HuH-7 (cell line): ENCODE measurements around the gene PRKCQ.

Experiments used
- DNase-seq: peaks from one replicate; pipeline ENCODE4 v3.0.0; 2011; ENCODE audit warnings: low spot score

PRKCQ gene

DNA sequence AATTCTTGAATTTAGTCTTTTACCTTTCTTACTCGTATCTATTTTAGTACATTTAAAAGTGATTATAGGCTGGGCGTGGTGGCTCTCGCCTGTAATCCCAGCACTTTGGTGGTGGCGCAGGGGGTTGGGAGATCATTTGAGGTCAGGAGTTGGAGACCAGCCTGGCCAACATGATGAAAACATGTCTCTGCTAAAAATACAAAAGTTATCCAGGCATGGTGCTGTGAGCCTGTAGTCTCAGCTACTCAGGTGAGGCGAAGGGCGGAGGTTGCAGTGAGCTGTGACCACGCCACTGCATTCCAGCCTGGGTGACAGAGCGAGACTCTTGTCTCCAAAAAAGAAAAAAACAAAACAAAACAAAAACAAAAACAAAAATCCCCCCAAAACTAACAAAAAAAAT, 12.2 kb downstream of the PRKCQ start:
- DNase-seq = no peak

DNA sequence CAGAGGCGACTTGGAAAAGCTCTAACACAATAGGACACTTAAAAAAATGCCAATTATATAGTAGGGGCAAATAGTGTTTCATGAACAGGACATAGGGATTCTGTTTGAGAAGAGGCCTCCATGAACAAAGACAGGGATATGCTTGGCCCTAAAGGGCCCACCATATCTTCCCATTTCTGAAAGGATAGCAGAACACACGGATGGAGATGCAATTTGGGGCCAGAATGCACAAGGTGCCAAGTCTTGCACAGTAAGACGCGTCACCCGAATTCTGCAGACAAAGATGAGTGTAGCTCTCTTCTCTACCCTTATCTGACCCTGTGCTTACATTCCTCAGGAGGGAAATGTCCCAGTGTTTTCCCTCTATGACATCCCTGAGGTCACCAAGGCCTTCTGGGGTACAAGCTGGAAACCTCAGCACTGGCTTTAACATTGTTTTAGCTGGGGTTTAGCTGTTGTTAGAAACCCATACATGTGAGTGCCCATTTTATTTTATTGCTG, 12.8 kb downstream of the PRKCQ start:
- no peak for DNase-seq

DNA sequence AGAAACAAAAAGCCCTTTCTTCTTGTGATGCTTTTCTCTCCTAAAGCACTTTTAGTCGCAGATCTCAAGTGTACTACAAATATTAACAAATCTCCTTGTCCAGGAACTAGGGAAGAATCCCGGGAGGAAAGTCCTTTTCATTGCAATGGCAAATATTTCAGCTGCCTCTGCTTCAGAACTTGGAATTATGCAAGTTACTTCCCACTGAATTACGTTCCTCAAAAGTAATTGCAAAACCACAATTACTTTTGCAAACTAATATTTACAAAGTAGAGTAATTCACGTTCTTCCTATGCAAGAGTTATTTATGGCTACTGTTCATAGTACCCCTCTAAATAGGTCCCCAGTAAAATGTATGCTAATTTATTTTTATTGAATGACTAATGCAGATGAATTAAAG, 14.5 kb downstream of the PRKCQ start:
- DNase-seq = no peak

DNA sequence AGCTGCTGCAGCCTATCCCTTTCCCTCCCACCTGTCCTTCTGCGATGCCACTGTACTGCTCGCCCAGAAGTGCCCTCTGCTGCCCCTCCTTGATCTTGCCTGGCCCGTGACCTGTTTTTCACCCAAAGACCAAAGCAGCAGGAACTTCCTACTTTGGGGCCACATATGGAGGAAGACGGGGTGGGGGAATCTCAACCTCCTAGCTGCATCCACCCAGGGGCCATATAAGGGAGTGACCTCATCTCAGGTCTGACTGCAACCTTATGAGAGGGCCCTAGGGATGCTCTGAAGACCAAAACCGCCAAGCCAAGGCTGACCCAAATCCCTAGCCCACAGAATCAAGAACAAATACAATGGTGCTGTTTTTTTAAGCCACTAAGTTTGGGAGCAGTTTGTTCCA, 15.7 kb downstream of the PRKCQ start:
- no peak for DNase-seq

DNA sequence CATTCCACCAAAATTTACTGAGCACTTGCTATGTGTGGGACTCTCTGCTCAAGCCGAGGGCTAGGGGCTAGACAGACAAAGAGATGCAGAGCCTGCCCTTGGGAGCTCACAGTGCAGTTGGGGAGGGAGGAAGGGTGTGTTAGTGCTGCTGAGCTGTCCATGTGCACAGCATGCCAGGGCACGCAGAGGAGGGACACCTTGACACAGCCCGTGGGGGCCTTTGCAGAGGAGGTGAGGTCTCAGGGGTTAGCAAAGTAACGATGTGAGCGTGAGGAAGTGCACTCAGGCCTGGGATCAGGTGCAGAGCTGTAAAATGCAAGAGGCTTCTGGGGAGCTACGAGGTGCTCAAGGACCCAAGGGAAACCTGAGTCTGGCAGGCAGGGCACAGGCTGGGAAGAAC, 16.3 kb downstream of the PRKCQ start:
- no peak for DNase-seq

DNA sequence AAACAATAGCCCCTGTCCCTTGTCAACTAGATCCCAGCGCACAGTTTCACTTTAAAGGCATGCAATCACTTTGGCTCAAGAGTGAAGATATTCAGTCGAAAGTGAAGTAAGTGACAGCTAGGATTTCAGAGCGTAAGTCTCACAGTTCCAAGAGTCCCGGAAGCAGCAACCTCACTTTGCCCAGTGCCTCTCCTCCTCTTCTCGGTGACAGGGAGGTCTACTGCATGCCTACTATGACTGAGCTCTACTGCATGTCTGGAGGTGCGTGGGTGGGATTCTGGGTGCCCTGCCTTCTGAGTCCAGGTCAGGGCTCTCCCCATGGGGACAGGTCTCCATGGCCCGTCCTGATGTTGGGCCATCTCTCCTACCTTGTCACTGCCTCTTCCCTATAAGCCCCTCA, 17.0 kb downstream of the PRKCQ start:
- no peak for DNase-seq

DNA sequence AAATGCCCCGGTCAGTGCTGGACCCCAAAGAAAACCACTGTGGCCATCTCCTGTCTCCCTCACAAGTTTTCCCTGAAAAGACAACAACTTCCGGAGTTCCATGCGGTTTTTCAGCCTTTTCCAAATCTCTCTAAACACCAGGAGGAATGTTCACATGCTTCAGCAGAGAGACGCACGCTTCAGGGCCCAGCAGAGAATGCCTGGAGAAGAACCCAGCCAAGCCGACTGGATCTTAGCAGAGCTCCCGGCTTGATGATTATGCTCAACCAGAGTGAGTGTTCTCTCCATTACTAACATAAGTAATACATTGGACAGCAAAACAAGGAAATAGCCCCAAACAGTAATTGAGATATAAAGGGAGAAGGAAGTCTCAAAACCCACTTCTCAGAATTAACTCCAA, 17.9 kb downstream of the PRKCQ start:
- no peak for DNase-seq

DNA sequence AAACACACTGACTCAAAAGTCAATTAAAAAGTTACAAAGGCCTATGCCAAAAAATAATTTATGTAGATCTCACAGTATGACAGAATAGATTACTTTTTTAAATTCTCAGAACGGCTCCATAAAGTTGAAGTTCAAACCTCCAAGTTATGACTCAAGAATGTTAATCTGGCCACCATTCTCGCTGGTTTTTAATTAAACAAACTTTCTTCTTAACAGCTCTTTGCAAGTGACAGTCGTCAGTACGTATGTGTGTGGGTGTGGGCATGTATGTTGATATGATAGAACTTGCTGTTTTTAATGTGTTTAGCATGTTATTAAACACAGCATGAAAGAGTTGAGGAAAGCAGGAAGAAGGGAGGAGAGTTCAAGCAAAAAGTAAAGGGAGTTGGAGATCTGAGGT, 18.5 kb downstream of the PRKCQ start:
- no peak for DNase-seq

DNA sequence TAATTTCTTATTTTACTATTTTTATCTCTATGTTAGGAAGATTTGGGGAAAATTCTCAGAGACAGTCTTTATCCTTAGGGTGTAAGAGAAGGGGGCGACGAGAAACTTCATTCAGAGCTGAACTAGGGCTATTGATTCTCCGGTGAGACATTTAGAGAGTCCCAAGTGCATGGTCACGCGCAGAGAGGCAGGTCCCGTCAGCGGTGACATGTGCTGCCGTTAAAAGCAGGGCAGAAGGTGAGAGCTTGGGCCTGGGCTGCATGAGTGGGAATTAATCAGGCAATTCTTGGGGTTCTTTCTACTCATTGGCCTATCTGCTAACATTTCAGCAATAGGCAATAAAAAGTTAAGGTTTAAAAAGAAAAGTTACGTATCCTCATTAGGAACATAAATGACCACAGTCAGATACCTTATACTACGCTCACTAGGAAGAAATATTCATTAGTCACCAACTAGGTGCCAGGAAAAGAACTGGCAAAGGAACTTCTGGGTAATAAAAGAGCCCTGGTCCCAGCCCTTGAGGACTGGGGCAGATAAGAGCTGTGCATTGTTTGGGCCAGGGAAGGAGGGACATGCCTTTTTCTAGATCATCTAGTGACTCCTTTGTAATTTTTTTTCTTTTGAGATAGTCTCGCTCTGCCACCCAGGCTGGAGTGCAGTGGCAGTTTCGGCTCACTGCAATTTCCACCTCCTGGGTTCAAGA, 21.2 kb downstream of the PRKCQ start:
- no peak for DNase-seq

DNA sequence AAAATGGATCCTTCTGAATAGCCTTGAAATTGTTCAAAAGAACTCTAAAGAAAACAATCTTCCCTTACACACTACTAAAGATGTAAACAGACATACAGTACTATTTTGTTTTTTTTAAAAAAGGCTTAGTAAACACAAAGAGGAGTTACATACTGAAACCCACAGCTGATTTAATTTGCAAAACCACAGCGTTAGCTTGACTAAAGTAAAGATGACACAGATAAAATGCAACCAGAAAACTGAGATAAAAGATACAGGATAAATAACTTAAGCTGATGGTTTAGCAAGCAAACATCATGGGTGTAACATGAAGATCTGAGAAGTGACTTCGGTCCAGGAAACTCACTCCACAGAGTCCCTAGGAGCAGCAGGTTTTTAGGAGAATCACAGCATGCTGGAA, 21.8 kb downstream of the PRKCQ start:
- DNase-seq = no peak

DNA sequence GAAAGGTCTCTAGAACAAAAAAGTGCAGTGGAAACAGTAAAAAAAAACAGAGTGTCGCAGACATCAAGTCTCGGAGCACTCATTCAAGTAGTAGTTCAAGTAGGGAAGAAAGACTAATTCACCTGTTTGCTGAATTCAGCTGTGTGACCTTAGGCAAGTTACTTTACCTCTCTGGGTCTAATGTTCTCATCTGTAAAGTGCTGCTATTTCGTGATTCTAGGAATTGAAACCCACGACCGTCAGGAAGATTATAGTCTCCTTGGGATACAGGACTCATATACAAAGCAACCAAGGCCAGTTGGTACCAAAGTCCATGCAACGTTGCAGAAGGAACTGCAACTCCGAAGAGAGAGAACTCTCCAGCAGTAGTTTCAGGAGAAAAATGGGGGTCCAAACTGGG, 26.1 kb downstream of the PRKCQ start:
- no peak for DNase-seq

DNA sequence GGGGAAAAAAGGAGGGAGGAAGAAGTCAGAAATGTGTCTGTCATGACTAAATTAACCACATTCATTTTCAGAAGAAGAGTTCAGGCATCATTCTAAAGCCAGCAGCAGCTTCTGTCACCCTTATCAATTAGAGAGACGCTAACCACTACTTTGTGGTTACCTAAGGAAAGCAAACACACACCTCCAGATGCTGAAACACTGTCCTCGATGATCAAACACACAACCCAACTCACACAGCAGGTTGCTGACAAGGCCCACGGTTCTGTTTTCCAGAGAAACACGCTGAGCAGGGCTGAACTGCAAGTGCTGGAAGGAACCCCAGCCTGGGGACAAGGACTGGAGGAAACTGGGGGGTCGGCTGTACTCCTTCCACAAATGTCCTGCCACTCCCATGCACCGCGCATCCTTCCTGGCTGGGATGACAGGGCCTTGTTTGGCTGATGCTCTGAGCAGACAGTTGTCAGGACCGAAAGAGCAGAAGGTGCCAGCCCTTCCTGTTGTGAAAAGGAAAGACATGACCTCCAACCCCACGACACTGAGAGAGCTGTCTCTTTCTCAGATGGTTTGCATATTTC, 36.6 kb downstream of the PRKCQ start:
- no peak for DNase-seq

DNA sequence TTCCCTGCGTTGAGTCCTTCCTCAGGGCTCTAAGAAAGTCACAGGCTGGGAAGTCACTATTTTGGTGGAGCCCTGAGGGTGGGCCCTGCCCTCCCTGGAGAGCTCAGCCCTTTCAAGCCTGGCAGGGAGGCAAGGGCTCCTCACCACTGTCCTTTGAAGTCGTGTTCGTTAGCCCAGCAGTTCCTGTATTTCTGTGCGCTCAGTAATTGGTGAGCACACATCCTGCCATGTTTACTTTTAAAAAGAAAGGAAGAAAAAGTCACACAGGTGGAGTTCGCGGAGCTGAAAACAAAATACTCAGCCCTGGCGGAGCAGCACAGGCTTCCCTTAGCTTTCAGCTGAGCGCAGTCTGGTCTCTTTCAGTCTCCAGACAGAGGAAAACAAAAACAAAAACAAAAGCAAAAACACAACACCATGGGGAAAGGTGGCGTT, 37.1 kb downstream of the PRKCQ start:
- DNase-seq = no peak

DNA sequence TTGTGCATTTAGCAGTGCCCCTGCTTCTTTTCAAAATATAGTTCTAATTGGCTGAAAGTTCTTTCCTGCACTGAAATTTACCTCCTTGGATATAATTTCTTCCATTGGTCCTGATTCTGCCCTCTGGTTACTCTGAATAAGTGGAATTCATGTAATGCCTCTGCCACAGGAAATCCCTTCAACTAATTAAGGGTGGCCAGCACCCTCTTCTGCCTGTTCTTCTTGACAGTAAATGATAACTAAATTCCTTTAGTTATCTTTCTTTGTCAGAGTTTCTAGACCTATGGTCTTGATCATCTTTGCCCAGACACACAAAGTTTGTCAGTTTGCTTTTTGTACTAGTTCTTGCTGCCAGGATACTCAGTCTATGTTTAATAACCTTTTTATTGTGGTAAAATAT, 40.2 kb downstream of the PRKCQ start:
- DNase-seq = no peak

DNA sequence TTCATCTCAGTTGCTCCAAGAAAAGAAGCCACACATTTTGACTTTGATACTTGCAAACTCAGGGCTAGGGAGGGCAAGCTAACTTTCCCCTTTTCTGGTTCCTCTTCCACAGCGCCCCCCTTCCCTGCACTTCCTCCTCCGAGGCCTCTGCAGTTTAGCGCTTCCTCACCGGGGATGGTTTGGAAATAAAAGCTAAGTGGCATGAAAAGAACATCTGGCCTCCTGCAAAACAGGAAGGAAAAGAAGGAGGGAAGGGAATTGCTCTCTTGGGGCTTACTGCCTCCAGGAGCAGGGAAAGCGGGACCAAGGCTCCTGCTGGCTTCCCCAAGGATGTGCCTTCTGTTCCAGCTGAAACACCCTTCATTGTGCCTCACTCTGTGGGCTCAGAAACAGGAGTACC, 42.3 kb downstream of the PRKCQ start:
- DNase-seq = no peak

DNA sequence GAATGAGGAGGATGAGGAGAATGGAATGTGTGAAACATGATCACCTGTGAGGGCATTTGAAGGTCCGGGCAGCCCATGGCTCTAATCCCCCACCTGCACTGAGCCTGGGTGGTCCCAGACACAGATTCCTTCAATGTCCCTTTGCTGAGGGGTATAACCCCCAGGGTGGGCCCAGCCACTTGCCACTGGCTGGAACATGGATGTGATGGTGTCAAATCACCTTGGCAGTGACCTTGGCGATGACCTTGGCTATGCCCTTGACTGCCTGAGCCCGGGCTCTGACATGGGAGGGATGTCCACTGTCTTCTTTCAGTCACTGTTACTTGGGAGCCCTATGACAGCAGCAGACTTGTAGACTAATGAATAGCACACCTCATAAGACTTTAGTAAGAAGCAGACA, 44.0 kb downstream of the PRKCQ start:
- no peak for DNase-seq

DNA sequence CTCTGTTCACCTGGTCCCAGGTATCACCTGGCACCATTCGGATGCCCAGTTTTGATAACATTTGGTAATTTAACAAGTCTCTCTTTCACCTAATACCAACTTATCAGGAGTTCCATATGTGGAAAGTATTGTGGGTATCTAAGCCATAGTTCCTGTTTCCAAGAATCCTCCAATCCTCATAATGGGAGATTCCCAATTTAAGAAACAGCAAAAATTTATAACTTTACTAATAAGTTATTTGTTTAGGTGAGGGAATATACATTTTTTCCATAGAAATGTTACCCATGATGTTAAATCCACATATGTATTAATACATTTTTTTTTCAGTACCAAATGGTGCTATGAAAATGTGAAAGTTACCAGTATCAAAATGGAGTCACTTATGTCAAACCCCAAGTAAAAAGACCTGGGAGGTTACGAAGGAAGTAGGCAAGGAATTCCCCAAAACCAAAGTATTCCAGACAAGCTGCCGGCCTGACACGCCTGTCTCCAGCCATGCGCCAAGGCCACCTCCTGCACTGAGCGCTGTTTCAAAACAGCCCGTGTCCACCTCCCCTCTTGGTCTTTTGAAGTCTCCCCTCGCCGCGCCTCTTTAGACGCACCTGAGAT, 44.8 kb downstream of the PRKCQ start:
- DNase-seq = no peak

DNA sequence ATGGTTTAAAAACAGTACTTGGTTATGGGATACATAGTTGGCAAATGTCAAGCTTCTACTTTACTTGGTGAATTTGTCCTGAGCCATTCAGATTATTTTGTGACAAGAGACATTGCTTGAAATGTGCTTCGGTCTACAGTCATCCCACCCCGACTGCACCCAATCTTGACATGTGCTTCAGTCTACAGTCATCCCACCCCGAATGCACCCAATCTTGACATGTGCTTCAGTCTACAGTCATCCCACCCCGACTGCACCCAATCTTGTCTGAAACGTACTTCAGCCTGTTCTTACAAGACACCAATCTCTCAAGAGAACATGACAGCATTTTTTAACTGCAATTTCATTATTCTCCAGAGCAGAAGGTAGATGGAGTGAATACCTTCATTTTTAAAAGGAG, 47.8 kb downstream of the PRKCQ start:
- no peak for DNase-seq

DNA sequence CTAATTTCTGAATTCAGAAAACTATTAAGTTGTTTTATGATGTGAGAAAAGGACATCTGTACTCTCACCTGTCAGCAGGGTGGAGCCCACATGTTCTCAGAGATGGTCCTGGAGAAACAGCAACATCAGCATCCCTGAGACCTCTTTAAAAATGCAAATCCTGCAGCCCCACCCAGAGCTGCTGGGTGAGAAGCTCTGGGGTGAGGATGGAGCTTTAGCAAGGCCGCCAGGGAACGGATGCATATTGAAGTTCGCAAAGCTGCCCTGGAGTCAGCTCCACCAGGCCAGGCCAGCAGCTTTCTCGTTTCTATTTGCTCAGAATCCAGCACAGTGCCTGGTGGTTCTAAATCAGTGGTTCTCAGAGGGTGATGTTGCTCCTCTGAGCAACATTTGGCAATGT, 49.1 kb downstream of the PRKCQ start:
- no peak for DNase-seq

DNA sequence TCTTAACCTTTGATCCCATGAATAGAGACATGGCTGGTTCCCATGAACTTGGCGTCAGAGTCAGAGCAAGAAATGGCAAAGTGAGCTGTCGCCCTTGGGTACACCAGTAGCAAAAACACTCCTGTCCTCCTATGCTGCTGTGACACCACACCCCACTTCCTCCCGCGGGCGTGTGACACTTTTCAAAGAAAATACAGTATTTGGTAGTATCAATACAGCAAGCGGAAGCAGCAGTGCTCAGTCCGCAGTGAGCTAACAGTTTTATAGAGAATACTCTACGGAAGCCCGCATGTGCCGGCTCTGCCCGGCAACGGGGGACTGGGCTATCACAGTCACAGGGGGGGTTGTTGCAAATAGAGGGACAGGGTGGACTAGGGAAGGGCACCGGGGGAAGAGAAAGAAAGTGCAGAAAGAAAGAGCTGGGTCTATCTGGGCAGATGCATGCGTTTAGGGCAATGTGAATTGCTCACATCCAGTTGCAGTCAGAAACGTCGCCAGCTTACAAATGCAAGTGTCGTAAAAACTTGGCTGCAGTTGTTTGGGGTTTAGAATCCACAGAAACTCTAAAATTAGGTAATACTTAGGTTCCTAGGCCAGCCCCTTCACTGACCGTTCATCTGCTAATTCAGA, 49.8 kb downstream of the PRKCQ start:
- no peak for DNase-seq

DNA sequence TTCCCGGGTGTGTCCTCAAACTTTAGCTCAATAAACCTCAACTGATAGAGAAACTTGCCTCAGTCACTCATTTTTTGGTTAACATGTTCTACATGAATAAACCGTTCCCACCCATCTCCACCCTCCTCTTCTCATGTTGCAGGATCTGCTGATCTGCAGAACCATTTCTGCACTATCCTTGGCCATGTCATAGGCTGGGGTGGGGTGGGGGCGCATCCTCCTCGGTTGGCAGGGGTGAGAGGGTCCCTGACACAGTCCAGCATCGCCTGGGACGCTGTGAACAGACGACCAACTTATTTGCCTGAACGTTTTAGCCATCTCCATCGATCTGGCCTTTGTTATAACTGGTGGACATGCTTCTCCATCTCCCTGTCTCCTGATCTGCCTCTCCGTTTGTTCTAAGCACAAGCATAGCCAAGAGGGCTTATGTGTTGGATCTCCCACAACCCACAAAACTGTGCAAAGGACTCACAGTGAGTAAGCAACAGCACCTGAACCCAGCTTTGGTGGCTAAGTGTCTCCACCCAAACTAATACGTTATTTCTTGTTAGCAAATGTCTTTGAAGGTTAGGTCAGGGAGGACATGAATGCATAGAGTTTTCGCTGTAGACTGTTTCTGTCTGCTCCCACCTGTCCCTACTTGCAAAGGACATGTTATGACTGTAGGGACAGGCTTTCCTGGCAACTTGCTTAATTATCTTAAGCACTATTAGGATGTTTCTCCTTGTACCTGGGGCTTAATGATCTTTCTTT, 51.7 kb downstream of the PRKCQ start:
- no peak for DNase-seq

DNA sequence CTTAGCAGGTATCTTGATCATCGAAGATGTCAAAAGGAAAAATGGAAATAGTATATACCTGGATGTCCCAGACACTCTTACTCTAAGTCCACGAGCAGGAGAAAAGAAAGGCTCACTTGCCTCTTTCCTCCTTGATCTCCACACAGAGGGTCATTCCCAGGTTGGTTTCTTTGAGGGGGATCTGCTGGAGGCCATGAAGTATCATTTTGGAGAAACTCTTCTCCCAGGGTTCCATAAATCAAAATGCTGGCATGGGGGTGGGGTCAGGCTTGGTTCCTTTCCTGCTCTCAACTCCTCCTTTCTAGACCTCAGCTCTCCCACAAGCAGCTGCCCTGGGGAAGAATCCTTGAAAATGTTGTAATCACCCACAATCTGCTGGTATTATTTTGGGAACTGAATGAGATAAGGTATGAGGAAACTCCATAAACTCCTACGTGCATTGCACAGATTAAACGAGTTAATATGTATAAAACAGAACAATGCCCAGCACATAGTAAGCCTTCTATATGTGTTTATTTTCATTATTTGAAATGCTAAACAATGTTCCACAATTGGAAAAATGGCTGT, 54.4 kb downstream of the PRKCQ start:
- DNase-seq = no peak
